CD4-positive, CD25-positive, alpha-beta regulatory T cell (primary cell): Measurements from ENCODE around the gene GADL1. TPM values are rescaled to one million over a fixed set of nuclear protein-coding genes. Genes with fewer than 3 reads are reported as not detected.

ENCODE experiments used
- ATAC-seq, 2 donors: fragments of 150-1000 bp; cut with Tn5 transposase; one replicate each; pipeline ENCODE4 v1.10.0; 2021; ENCODE audit warnings: low read depth in 2 of 2, moderate number of reproducible peaks in 2 of 2, moderate library complexity in 1 of 2
- DNase-seq, 3 donors: peaks; one replicate each; pipeline versions ENCODE4 v3.0.0 to v3.0.0-alpha.2; 2012 to 2022; ENCODE audit warnings: mixed read lengths in 1 of 3
- H3K27ac ChIP-seq: one replicate; pipeline ENCODE4 v1.7.0; 2013; ENCODE audit warnings: mild to moderate bottlenecking, low read length; ENCODE audit not compliant: insufficient read depth, poor library complexity, severe bottlenecking
- H3K27me3 ChIP-seq: one replicate; pipeline ENCODE4 v1.7.0; 2013; ENCODE audit warnings: low read length; ENCODE audit not compliant: control insufficient read depth, insufficient read depth
- H3K36me3 ChIP-seq: one replicate; pipeline ENCODE4 v1.7.0; 2013; ENCODE audit warnings: mild to moderate bottlenecking, low read length, moderate library complexity; ENCODE audit not compliant: control insufficient read depth, insufficient read depth
- H3K4me1 ChIP-seq: 2 replicates; pipeline ENCODE4 v1.7.0; 2013; ENCODE audit warnings: mild to moderate bottlenecking, low read length; ENCODE audit not compliant: insufficient read depth, control insufficient read depth, poor library complexity, severe bottlenecking
- H3K4me3 ChIP-seq: one replicate; pipeline ENCODE4 v1.7.0; 2013; ENCODE audit warnings: low read depth, mild to moderate bottlenecking, low read length, moderate library complexity
- H3K9me3 ChIP-seq, 2 experiments: 1 replicate in 1 of 2; 2 replicates in 1 of 2; pipeline ENCODE4 v1.7.0; 2013; ENCODE audit warnings: low read length in 2 of 2, mild to moderate bottlenecking in 1 of 2, moderate library complexity in 1 of 2; ENCODE audit not compliant: control insufficient read depth in 2 of 2
- H3K27ac Mint-ChIP-seq, 3 donors: one replicate each; pipeline ENCODE4 v1.8.0; 2020 to 2022; ENCODE audit warnings: mild to moderate bottlenecking in 3 of 3, mixed read lengths in 3 of 3, moderate library complexity in 2 of 3
- H3K27me3 Mint-ChIP-seq: one replicate; pipeline ENCODE4 v1.8.0; 2022; ENCODE audit warnings: mild to moderate bottlenecking, mixed read lengths
- H3K36me3 Mint-ChIP-seq: one replicate; pipeline ENCODE4 v1.8.0; 2020; ENCODE audit warnings: mixed read lengths
- H3K4me1 Mint-ChIP-seq, 4 donors: one replicate each; pipeline ENCODE4 v1.8.0; 2020 to 2022; ENCODE audit warnings: mixed read lengths in 4 of 4, mild to moderate bottlenecking in 1 of 4
- H3K4me3 Mint-ChIP-seq, 4 donors: one replicate each; pipeline ENCODE4 v1.8.0; 2020 to 2022; ENCODE audit warnings: mild to moderate bottlenecking in 4 of 4, mixed read lengths in 4 of 4, moderate library complexity in 3 of 4
- H3K9me3 Mint-ChIP-seq, 7 donors: one replicate each; pipeline ENCODE4 v1.8.0; 2020 to 2022; ENCODE audit warnings: mixed read lengths in 7 of 7, mild to moderate bottlenecking in 3 of 7, moderate library complexity in 2 of 7
- polyA plus RNA-seq, 4 donors: library from polyadenylated mRNA; unstranded; fragments of 300-500 nt; fragmentation: Illumina TruSeq; gene quantifications; one replicate each; pipeline ENCODE4 v1.2.3, GENCODE V29; 2021
- total RNA-seq: library from RNA; stranded (reverse); gene quantifications from one replicate; pipeline ENCODE4 v1.2.3, GENCODE V29; 2022

Gene GADL1
- total and polyA plus RNA-seq, 5 donors from 2014 or later = not detected

- Histone ChIP-seq H3K9me3 (no peaks in the 10 kb centered on the region), H3K27me3 (no peaks in the 10 kb centered on the region), H3K36me3 (peaks cover 77% of the 10 kb centered on the region), H3K4me3 (no peak overlapping the region), H3K4me1 (peaks cover 24% of the 10 kb centered on the region), H3K27ac (no peak overlapping the region)
- Mint-ChIP-seq H3K27ac (peak overlapping the region; percentile 52 to 93 (median 86)), H3K36me3 (peaks cover 56% of the 10 kb centered on the region), H3K9me3 (no peaks in the 10 kb centered on the region), H3K27me3 (peaks cover 4% of the 10 kb centered on the region), H3K4me3 (no peak overlapping the region), H3K4me1 (peaks cover 12 to 72% (median 45%) of the 10 kb centered on the region in 4 donors)
- DNase-seq (no peak), ATAC-seq (no peak)
Measured at GRCh38 chr3:30691249-30691880, 203.1 kb downstream of the GADL1 start.

- no peak for ATAC-seq
- Histone ChIP-seq H3K36me3 (peaks cover 75% of the 10 kb centered on the region), H3K4me1 (peaks cover 26% of the 10 kb centered on the region), H3K4me3 (no peak overlapping the region), H3K9me3 (no peaks in the 10 kb centered on the region), H3K27me3 (no peaks in the 10 kb centered on the region), H3K27ac (peak overlapping the region; percentile 38)
- Mint-ChIP-seq H3K4me3 (peak overlapping the region in 2 of 4 donors; percentile 5 to 49), H3K27me3 (peaks cover 4% of the 10 kb centered on the region), H3K27ac (peak overlapping the region; percentile 22 to 93 (median 86)), H3K36me3 (peaks cover 57% of the 10 kb centered on the region), H3K4me1 (peaks cover 12 to 78% (median 47%) of the 10 kb centered on the region in 4 donors), H3K9me3 (no peaks in the 10 kb centered on the region)
- DNase-seq = no peak
Measured at GRCh38 chr3:30690199-30690598, 204.3 kb downstream of the GADL1 start.

DNA sequence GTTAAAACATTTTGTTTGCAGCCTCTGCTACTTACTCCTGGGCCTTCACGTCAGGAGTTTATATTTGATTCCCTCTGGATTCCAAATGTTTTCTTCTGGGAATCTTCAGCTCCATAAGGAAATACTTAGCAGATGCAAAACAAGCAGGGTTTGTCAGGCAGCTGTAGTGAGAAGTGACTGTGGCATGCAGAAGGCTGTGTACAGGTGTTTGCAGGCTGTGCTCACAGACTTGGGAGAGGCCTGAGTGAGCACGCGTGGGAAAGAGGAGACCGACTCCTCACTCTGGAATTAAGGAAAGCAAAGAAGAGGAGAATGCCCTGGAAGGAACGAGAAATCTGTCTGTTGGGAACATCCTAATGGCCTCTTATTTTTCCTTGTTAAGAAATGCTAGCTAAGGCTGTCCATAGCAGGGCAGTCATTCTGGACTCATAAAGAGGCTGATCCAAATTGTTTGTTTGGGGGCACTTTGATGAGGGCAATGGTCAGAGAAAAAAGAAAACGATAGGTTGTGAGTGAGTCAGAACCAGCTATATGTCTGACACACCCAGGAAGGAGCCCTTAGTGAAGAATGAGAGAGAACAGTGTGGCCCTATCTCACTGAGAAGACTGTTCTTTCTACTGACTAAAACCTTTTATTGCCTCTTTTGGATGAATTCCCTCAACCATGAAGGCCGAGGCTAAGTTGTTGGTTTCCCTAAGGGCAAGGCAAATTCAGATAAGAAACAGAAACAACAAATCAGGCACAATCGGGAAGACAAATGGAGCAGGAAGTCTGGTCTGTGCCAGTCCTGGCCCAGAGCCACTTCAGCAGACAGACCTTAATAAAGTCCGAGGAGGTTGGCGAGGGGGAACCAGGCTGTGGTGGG lies 205.5 kb downstream of the GADL1 start:
- Histone ChIP-seq H3K9me3 (no peaks in the 10 kb centered on the region), H3K27ac (peak overlapping the region; percentile 58), H3K27me3 (no peaks in the 10 kb centered on the region), H3K36me3 (peaks cover 64% of the 10 kb centered on the region), H3K4me1 (peaks cover 31% of the 10 kb centered on the region), H3K4me3 (no peak overlapping the region)
- no peaks in the 10 kb centered on the region for H3K9me3 Mint-ChIP-seq
- H3K27ac Mint-ChIP-seq = peak overlapping the region; percentile 85 to 92 (median 86)
- H3K27me3 Mint-ChIP-seq = peaks cover 4% of the 10 kb centered on the region
- peaks cover 12 to 90% (median 50%) of the 10 kb centered on the region in 4 donors for H3K4me1 Mint-ChIP-seq
- DNase-seq = peak in 1 of 3 donors; percentile 42
- peaks cover 58% of the 10 kb centered on the region for H3K36me3 Mint-ChIP-seq
- peak; percentile 48 to 52 for ATAC-seq
- H3K4me3 Mint-ChIP-seq = peak overlapping the region in 2 of 4 donors; percentile 42 to 83

GRCh38 chr3:30687930-30688570 lies 206.4 kb downstream of the GADL1 start:
- Mint-ChIP-seq H3K4me3 (peak overlapping the region in 2 of 4 donors; percentile 14 to 20), H3K9me3 (no peaks in the 10 kb centered on the region), H3K27ac (peak overlapping the region; percentile 11 to 86 (median 74)), H3K4me1 (peaks cover 9 to 90% (median 44%) of the 10 kb centered on the region in 4 donors), H3K36me3 (peaks cover 55% of the 10 kb centered on the region), H3K27me3 (peaks cover 4% of the 10 kb centered on the region)
- ATAC-seq (no peak), DNase-seq (no peak)
- Histone ChIP-seq H3K4me1 (peaks cover 27% of the 10 kb centered on the region), H3K27me3 (no peaks in the 10 kb centered on the region), H3K36me3 (peaks cover 59% of the 10 kb centered on the region), H3K27ac (no peak overlapping the region), H3K4me3 (no peak overlapping the region), H3K9me3 (no peaks in the 10 kb centered on the region)

DNA sequence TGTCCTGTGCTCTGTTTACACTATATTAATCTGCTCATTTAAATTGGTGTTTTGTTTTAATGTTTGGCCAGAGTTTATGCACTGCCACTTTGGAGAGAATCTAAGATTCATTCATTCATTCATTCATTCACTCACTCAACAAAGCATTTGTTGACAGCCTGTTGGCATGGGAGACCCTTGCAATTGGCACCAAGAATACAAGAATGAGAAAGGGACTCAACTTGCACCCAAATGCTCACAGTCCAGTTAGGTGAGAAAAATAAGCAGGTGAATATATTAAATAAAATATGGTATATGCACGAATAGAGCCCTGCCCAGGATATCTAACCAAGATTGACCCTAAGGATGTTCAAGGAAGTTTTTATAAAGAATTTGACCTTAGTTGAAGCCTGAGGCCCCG lies 207.7 kb downstream of the GADL1 start:
- Mint-ChIP-seq H3K36me3 (peaks cover 56% of the 10 kb centered on the region), H3K27ac (peak overlapping the region in 2 of 3 donors; percentile 54 to 86), H3K9me3 (no peaks in the 10 kb centered on the region), H3K4me3 (no peak overlapping the region), H3K27me3 (peaks cover 4% of the 10 kb centered on the region), H3K4me1 (peaks cover 16 to 90% (median 49%) of the 10 kb centered on the region in 4 donors)
- Histone ChIP-seq H3K9me3 (no peaks in the 10 kb centered on the region), H3K27ac (no peak overlapping the region), H3K4me3 (no peak overlapping the region), H3K4me1 (peaks cover 33% of the 10 kb centered on the region), H3K36me3 (peaks cover 55% of the 10 kb centered on the region), H3K27me3 (no peaks in the 10 kb centered on the region)
- no peak for DNase-seq
- ATAC-seq = no peak

GRCh38 chr3:30686176-30686575 lies 208.3 kb downstream of the GADL1 start:
- no peak for DNase-seq
- ATAC-seq = no peak
- Histone ChIP-seq H3K27me3 (no peaks in the 10 kb centered on the region), H3K9me3 (no peaks in the 10 kb centered on the region), H3K4me3 (no peak overlapping the region), H3K27ac (no peak overlapping the region), H3K36me3 (peaks cover 55% of the 10 kb centered on the region), H3K4me1 (peaks cover 39% of the 10 kb centered on the region)
- H3K4me3 Mint-ChIP-seq = no peak overlapping the region
- H3K36me3 Mint-ChIP-seq = peaks cover 61% of the 10 kb centered on the region
- H3K27me3 Mint-ChIP-seq = peaks cover 4% of the 10 kb centered on the region
- no peaks in the 10 kb centered on the region for H3K9me3 Mint-ChIP-seq
- peaks cover 20 to 92% (median 54%) of the 10 kb centered on the region in 4 donors for H3K4me1 Mint-ChIP-seq
- peak overlapping the region in 2 of 3 donors; percentile 54 to 86 for H3K27ac Mint-ChIP-seq

- Mint-ChIP-seq H3K27ac (peak overlapping the region; percentile 28 to 86 (median 32)), H3K4me1 (peaks cover 16 to 92% (median 56%) of the 10 kb centered on the region in 4 donors), H3K36me3 (peaks cover 61% of the 10 kb centered on the region), H3K4me3 (no peak overlapping the region), H3K9me3 (no peaks in the 10 kb centered on the region), H3K27me3 (peaks cover under 1% of the 10 kb centered on the region)
- no peak overlapping the region for H3K27ac ChIP-seq
- DNase-seq (no peak), ATAC-seq (no peak)
- H3K9me3 ChIP-seq = no peaks in the 10 kb centered on the region
- peaks cover 43% of the 10 kb centered on the region for H3K4me1 ChIP-seq
- H3K4me3 ChIP-seq = no peak overlapping the region
- no peaks in the 10 kb centered on the region for H3K27me3 ChIP-seq
- peaks cover 51% of the 10 kb centered on the region for H3K36me3 ChIP-seq
Measured at GRCh38 chr3:30685267-30685667, 209.2 kb downstream of the GADL1 start.
